K562 (cell line): ENCODE results near the gene NAA80. TPM values are rescaled to one million over a fixed set of nuclear protein-coding genes. Genes with fewer than 3 reads are reported as not detected.

Experiments used
- CBX3 ChIP-seq, 2 experiments: IDR thresholded peaks; 1 replicate in 1 of 2; 2 replicates in 1 of 2; pipeline ENCODE4 v1.6.1; 2012; ENCODE audit warnings: inconsistent platforms in 2 of 2, low read length in 2 of 2, borderline replicate concordance in 1 of 2, control low read depth in 1 of 2
- CXXC5 ChIP-seq: fragments of 250-450 bp; sonication (Bioruptor Pico); IDR thresholded peaks from 2 replicates; pipeline ENCODE4 v1.8.0; 2022; ENCODE audit warnings: inconsistent platforms, mild to moderate bottlenecking, moderate library complexity
- ETV1 ChIP-seq: fragments of 450-650 bp; conservative IDR thresholded peaks from 2 replicates; pipeline ENCODE4 v1.6.1; 2016; ENCODE audit warnings: missing genetic modification characterization, control low read depth, low read depth, missing compliant biosample characterization
- NRF1 ChIP-seq, 2 experiments: fragments of 450-650 bp; IDR thresholded peaks in 1 of 2; conservative IDR thresholded peaks in 1 of 2; 2 replicates each; pipeline ENCODE4 v1.6.1; 2014; ENCODE audit warnings: mild to moderate bottlenecking in 2 of 2
- polyA plus RNA-seq, 8 experiments: library from polyadenylated mRNA; depleted of rRNA in 4 of 8; stranded (reverse) in 5 of 8; unstranded in 3 of 8; fragments of >200 nt; fragmentation: Nextera tagmentation in 2 of 8; fragmentation: Illumina TruSeq in 1 of 8; extraction: Ambion mirVana in 2 of 8; extraction: Trizol in 1 of 8; gene quantifications; 2 replicates each; pipeline versions ENCODE4 v1.2.1 to v1.2.3, GENCODE V29; 2011 to 2014; ENCODE audit warnings: inconsistent platforms in 1 of 8, missing spikeins in 1 of 8
- total RNA-seq, 7 experiments: library from RNA; depleted of rRNA in 6 of 7; stranded (reverse); fragments of >200 nt in 6 of 7; fragmentation: Illumina TruSeq in 2 of 7; extraction: Trizol in 2 of 7; gene quantifications; 2 replicates each; pipeline versions ENCODE4 v1.2.1 to v1.2.3, GENCODE V29; 2011 to 2021; ENCODE audit warnings: low replicate concordance in 1 of 7
- TF ChIP-seq, protein P1 (sequence below): fragments of 250-450 bp; sonication (Bioruptor Pico); IDR thresholded peaks from 2 replicates; pipeline ENCODE4 v1.9.0; 2021; ENCODE audit warnings: mild to moderate bottlenecking, inconsistent platforms
- TF ChIP-seq, protein P2 (sequence below), 3 experiments: fragments of 200-800 bp in 1 of 3; sonication (Bioruptor generic) in 1 of 3; sonication (generic) in 1 of 3; formaldehyde crosslinking in 1 of 3; IDR thresholded peaks; 2 replicates each; pipeline versions ENCODE4 v1.6.1 to v1.8.0; 2016 to 2022; ENCODE audit warnings: mild to moderate bottlenecking in 2 of 3, missing compliant biosample characterization in 2 of 3, missing genetic modification characterization in 2 of 3, missing genetic modification reagents in 1 of 3
- TF ChIP-seq, protein P3 (sequence below), 2 experiments: IDR thresholded peaks; 2 replicates each; pipeline ENCODE4 v1.6.1; 2011; ENCODE audit warnings: borderline replicate concordance in 1 of 2, control low read depth in 1 of 2, low read depth in 1 of 2, low read length in 1 of 2, mild to moderate bottlenecking in 1 of 2, mixed read lengths in 1 of 2, moderate library complexity in 1 of 2; ENCODE audit not compliant: insufficient read depth in 1 of 2, insufficient read length in 1 of 2, poor library complexity in 1 of 2, severe bottlenecking in 1 of 2; ENCODE audit errors: extremely low read depth in 1 of 2

Gene NAA80
- total and polyA plus RNA-seq, 9 of the 15 experiments (the other 6 are each of a cell fraction or from before 2014, with no cell fraction given) = 0.82 to 24.0 (median 8.6) TPM

DNA sequence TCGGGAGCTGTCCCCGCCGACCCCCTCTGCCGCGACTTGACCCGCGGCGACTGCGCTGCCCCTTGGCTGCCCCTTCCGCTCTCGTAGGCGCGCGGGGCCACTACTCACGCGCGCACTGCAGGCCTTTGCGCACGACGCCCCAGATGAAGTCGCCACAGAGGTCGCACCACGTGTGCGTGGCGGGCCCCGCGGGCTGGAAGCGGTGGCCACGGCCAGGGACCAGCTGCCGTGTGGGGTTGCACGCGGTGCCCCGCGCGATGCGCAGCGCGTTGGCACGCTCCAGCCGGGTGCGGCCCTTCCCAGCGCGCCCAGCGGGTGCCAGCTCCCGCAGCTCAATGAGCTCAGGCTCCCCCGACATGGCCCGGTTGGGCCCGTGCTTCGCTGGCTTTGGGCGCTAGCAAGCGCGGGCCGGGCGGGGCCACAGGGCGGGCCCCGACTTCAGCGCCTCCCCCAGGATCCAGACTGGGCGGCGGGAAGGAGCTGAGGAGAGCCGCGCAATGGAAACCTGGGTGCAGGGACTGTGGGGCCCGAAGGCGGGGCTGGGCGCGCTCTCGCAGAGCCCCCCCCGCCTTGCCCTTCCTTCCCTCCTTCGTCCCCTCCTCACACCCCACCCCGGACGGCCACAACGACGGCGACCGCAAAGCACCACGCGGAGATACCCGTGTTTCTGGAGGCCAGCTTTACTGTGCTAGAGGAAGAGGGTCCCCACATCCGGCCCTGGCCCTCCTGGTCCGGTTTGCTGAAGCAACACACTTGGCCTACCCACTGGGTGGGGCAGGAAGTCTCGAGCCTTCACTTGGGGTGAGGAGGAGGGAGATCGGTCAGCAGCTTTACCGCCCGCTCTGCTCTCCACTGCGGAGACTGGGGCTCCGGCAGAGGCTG is 41.5 kb upstream of the NAA80 start, which contains the start of gene RASSF1 (continued):
- TF ChIP-seq CBX3 (IDR thresholded peaks at IDR 0.05; ENCODE audit: borderline replicate concordance in 1 of 2, low read length in 2 of 2) (no peak), CXXC5 (peak; percentile 34; the same call in 1 of the 2 replicates), NRF1 (conservative IDR thresholded peaks at IDR 0.05 in 1 of 2, IDR thresholded peaks at IDR 0.05 in 1 of 2) (peak; percentile 31 to 43; a peak in 2 of 4 replicates), ETV1 (tag) (peak; percentile 62)
- TF ChIP-seq, protein P1, sequence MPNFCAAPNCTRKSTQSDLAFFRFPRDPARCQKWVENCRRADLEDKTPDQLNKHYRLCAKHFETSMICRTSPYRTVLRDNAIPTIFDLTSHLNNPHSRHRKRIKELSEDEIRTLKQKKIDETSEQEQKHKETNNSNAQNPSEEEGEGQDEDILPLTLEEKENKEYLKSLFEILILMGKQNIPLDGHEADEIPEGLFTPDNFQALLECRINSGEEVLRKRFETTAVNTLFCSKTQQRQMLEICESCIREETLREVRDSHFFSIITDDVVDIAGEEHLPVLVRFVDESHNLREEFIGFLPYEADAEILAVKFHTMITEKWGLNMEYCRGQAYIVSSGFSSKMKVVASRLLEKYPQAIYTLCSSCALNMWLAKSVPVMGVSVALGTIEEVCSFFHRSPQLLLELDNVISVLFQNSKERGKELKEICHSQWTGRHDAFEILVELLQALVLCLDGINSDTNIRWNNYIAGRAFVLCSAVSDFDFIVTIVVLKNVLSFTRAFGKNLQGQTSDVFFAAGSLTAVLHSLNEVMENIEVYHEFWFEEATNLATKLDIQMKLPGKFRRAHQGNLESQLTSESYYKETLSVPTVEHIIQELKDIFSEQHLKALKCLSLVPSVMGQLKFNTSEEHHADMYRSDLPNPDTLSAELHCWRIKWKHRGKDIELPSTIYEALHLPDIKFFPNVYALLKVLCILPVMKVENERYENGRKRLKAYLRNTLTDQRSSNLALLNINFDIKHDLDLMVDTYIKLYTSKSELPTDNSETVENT (CRISPR knock-in tag) = peak; percentile 16; the same call in 1 of the 2 replicates
- TF ChIP-seq, protein P2, sequence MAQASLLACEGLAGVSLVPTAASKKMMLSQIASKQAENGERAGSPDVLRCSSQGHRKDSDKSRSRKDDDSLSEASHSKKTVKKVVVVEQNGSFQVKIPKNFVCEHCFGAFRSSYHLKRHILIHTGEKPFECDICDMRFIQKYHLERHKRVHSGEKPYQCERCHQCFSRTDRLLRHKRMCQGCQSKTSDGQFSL (CRISPR knock-in tag; IDR thresholded peaks at IDR 0.05) = peak; percentile 78
- TF ChIP-seq, protein P2 (tag; IDR thresholded peaks at IDR 0.05) = no peak
- TF ChIP-seq, protein P3, sequence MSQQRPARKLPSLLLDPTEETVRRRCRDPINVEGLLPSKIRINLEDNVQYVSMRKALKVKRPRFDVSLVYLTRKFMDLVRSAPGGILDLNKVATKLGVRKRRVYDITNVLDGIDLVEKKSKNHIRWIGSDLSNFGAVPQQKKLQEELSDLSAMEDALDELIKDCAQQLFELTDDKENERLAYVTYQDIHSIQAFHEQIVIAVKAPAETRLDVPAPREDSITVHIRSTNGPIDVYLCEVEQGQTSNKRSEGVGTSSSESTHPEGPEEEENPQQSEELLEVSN (IDR thresholded peaks at IDR 0.05; ENCODE audit: borderline replicate concordance in 1 of 2, extremely low read depth in 1 of 2, insufficient read depth in 1 of 2, insufficient read length in 1 of 2, low read depth in 1 of 2, low read length in 1 of 2, poor library complexity in 1 of 2, severe bottlenecking in 1 of 2) = peak; percentile 48 to 49
